ENCODE results near the gene ACSS3. TPM values are rescaled to one million over a fixed set of nuclear protein-coding genes. Genes with fewer than 3 reads are reported as not detected.

Gene ACSS3
- polyA plus RNA-seq, 1 of the 3 experiments (the other 2 are of a cell fraction), result 0.02 TPM

- H3K27ac ChIP-seq (ENCODE audit: low read depth in 2 of 2, low read length in 1 of 2), result no peak overlapping the region
- no peaks in the 10 kb centered on the region for H3K27me3 ChIP-seq (ENCODE audit: insufficient read depth)
- ChIA-PET POLR2A (no interaction called here), CTCF (no interaction called here)
- no peaks in the 10 kb centered on the region for H3K36me3 ChIP-seq (replicated peaks in 1 of 2; ENCODE audit: control insufficient read depth in 1 of 2, insufficient read depth in 2 of 2, low read length in 1 of 2)
- H3K4me2 ChIP-seq, result no peak overlapping the region
- H3K79me2 ChIP-seq (ENCODE audit: insufficient read depth), result no peaks in the 10 kb centered on the region
- no peaks in the 10 kb centered on the region for H3F3A ChIP-seq (replicated peaks; ENCODE audit: insufficient read depth)
- 29% methylated on average over 2 of the region's 2 CpGs for WGBS (ENCODE audit: low lambda C conversion rate)
- H3K9ac ChIP-seq, result no peak overlapping the region
- no peak overlapping the region for H3K4me3 ChIP-seq (ENCODE audit: low read depth in 2 of 2, low read length in 1 of 2)
- TF ChIP-seq GABPA (IDR thresholded peaks at IDR 0.05; ENCODE audit: low read depth) (no peak), SMC3 (IDR thresholded peaks at IDR 0.05; ENCODE audit: low read depth, low read length) (no peak), FOXJ3 (CRISPR knock-in tag; IDR thresholded peaks at IDR 0.05) (no peak), YY1 (IDR thresholded peaks at IDR 0.05; ENCODE audit: low read depth) (no peak), MXI1 (IDR thresholded peaks at IDR 0.05; ENCODE audit: low read depth, low read length) (no peak), RAD21 (IDR thresholded peaks at IDR 0.05; ENCODE audit: low read length) (no peak), CTCF (IDR thresholded peaks at IDR 0.05) (no peak), REST (IDR thresholded peaks at IDR 0.05; ENCODE audit: low read depth, low read length) (no peak), RCOR1 (IDR thresholded peaks at IDR 0.05; ENCODE audit: low read length) (no peak), RFX5 (IDR thresholded peaks at IDR 0.05; ENCODE audit: low read length) (no peak)
- TF ChIP-seq, protein P1, sequence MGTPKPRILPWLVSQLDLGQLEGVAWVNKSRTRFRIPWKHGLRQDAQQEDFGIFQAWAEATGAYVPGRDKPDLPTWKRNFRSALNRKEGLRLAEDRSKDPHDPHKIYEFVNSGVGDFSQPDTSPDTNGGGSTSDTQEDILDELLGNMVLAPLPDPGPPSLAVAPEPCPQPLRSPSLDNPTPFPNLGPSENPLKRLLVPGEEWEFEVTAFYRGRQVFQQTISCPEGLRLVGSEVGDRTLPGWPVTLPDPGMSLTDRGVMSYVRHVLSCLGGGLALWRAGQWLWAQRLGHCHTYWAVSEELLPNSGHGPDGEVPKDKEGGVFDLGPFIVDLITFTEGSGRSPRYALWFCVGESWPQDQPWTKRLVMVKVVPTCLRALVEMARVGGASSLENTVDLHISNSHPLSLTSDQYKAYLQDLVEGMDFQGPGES (IDR thresholded peaks at IDR 0.05; ENCODE audit: low read depth, low read length), result no peak
- no peaks in the 10 kb centered on the region; a peak in 1 of 4 replicates for H3K4me1 ChIP-seq (ENCODE audit: control insufficient read depth in 1 of 2, insufficient read depth in 2 of 2, low read depth in 1 of 2, low read length in 1 of 2)
- no peaks in the 10 kb centered on the region for H4K20me1 ChIP-seq (ENCODE audit: insufficient read depth)
- H2AFZ ChIP-seq (ENCODE audit: low read depth), result no peak overlapping the region
- no peak for DNase-seq
- no peaks in the 10 kb centered on the region for H3K9me2 ChIP-seq
- H3K9me3 ChIP-seq, result no peaks in the 10 kb centered on the region
These were observed 8.0 kb downstream of the ACSS3 start for GRCh38 chr12:81085832-81086231.

DNA sequence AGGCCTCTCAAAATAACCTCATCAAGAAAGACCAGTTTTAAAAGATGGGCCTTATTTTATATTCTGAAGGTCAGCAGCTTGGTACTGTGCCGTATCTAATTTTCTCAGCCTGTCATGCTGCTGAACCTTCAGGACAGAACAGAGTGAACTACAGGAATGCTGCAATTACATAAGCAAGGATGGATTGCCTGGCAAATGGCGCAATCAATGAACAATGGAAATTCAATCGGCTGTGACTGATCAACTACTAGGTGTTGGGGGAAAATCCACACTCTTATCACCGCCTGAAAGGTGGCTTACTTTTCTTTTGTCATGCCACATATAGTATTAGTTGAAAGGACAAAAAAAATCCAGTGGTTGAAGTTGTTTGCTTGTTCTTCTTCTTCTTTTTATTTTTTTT lies 8.5 kb downstream of the ACSS3 start:
- H2AFZ ChIP-seq (ENCODE audit: low read depth), result no peak overlapping the region
- no peaks in the 10 kb centered on the region for H3K79me2 ChIP-seq (ENCODE audit: insufficient read depth)
- no peak overlapping the region for H3K27ac ChIP-seq (ENCODE audit: low read depth in 2 of 2, low read length in 1 of 2)
- no peak overlapping the region for H3K9ac ChIP-seq
- no peaks in the 10 kb centered on the region for H3K9me2 ChIP-seq
- H4K20me1 ChIP-seq (ENCODE audit: insufficient read depth), result no peaks in the 10 kb centered on the region
- CTCF ChIA-PET, result no interaction called here
- no peaks in the 10 kb centered on the region for H3F3A ChIP-seq (replicated peaks; ENCODE audit: insufficient read depth)
- DNase-seq, result no peak
- no peak overlapping the region for H3K4me3 ChIP-seq (ENCODE audit: low read depth in 2 of 2, low read length in 1 of 2)
- no peaks in the 10 kb centered on the region for H3K9me3 ChIP-seq
- H3K27me3 ChIP-seq (ENCODE audit: insufficient read depth), result no peaks in the 10 kb centered on the region
- H3K4me2 ChIP-seq, result no peak overlapping the region
- H3K36me3 ChIP-seq (replicated peaks in 1 of 2; ENCODE audit: control insufficient read depth in 1 of 2, insufficient read depth in 2 of 2, low read length in 1 of 2), result no peaks in the 10 kb centered on the region
- 8% methylated on average over 4 of the region's 4 CpGs for WGBS (ENCODE audit: low lambda C conversion rate)
- POLR2A ChIA-PET, result no interaction called here
- no peaks in the 10 kb centered on the region for H3K4me1 ChIP-seq (ENCODE audit: control insufficient read depth in 1 of 2, insufficient read depth in 2 of 2, low read depth in 1 of 2, low read length in 1 of 2)
- TF ChIP-seq RCOR1 (IDR thresholded peaks at IDR 0.05; ENCODE audit: low read length) (no peak), YY1 (IDR thresholded peaks at IDR 0.05; ENCODE audit: low read depth) (no peak), TCF12 (IDR thresholded peaks at IDR 0.05) (no peak), ZBTB33 (IDR thresholded peaks at IDR 0.05; ENCODE audit: borderline replicate concordance, low read depth) (no peak), GATA2 (CRISPR knock-in tag; IDR thresholded peaks at IDR 0.05) (no peak), CHD2 (IDR thresholded peaks at IDR 0.05; ENCODE audit: low read length, partially characterized antibody) (no peak), RXRA (IDR thresholded peaks at IDR 0.05; ENCODE audit: borderline replicate concordance, low read depth) (no peak), CTCF (IDR thresholded peaks at IDR 0.05) (no peak), MXI1 (IDR thresholded peaks at IDR 0.05; ENCODE audit: low read depth, low read length) (no peak), EZH2phosphoT487 (IDR thresholded peaks at IDR 0.05; ENCODE audit: borderline replicate concordance, low read depth) (no peak), RAD21 (IDR thresholded peaks at IDR 0.05; ENCODE audit: low read length) (no peak)
